Trophoblast cell (in vitro differentiated cells and primary cell): ENCODE data around the gene WDR74.
A peak's percentile ranks its signal among the peaks of the same experiment; 100 is the strongest.

Experiments
- DNase-seq, 2 donors: peaks; one replicate each; pipeline ENCODE4 v3.0.0-alpha.2; 2016
- H2AFZ ChIP-seq: 2 replicates; pipeline ENCODE4 v1.6.1; 2013; ENCODE audit warnings: low read length, moderate library complexity, mild to moderate bottlenecking; ENCODE audit not compliant: insufficient read depth, poor library complexity
- H2AK5ac ChIP-seq: 2 replicates; pipeline ENCODE4 v1.6.1; 2013; ENCODE audit warnings: mild to moderate bottlenecking, low read length
- H2BK120ac ChIP-seq: 2 replicates; pipeline ENCODE4 v1.6.1; 2013; ENCODE audit warnings: low read length, mild to moderate bottlenecking, moderate library complexity; ENCODE audit not compliant: insufficient read depth, poor library complexity
- H2BK12ac ChIP-seq: 2 replicates; pipeline ENCODE4 v1.6.1; 2013; ENCODE audit warnings: mild to moderate bottlenecking, low read length, moderate library complexity
- H2BK5ac ChIP-seq: 2 replicates; pipeline ENCODE4 v1.6.1; 2013; ENCODE audit warnings: low read length, low read depth, moderate library complexity, mild to moderate bottlenecking; ENCODE audit not compliant: poor library complexity
- H3K14ac ChIP-seq: 2 replicates; pipeline ENCODE4 v1.6.1; 2013; ENCODE audit warnings: mild to moderate bottlenecking, low read length
- H3K18ac ChIP-seq: 2 replicates; pipeline ENCODE4 v1.6.1; 2013; ENCODE audit warnings: mild to moderate bottlenecking, low read length
- H3K23ac ChIP-seq: 2 replicates; pipeline ENCODE4 v1.6.1; 2013; ENCODE audit warnings: low read length
- H3K27ac ChIP-seq: 2 replicates; pipeline ENCODE4 v1.5.1; 2013; ENCODE audit warnings: low read depth, mild to moderate bottlenecking, inconsistent platforms, low read length, moderate library complexity
- H3K27me3 ChIP-seq: 2 replicates; pipeline ENCODE4 v1.6.1; 2013; ENCODE audit warnings: inconsistent platforms, mild to moderate bottlenecking, low read length, moderate library complexity; ENCODE audit not compliant: insufficient read depth
- H3K36me3 ChIP-seq, 2 experiments: 1 replicate in 1 of 2; 2 replicates in 1 of 2; pipeline ENCODE4 v1.6.1; 2013; ENCODE audit warnings: low read length in 2 of 2, mild to moderate bottlenecking in 2 of 2, moderate library complexity in 1 of 2; ENCODE audit not compliant: insufficient read depth in 2 of 2, control insufficient read depth in 1 of 2
- H3K4ac ChIP-seq: 2 replicates; pipeline ENCODE4 v1.6.1; 2013; ENCODE audit warnings: low read depth, mild to moderate bottlenecking, low read length, moderate library complexity
- H3K4me1 ChIP-seq, 2 experiments: 1 replicate in 1 of 2; 2 replicates in 1 of 2; pipeline ENCODE4 v1.6.1; 2013; ENCODE audit warnings: low read length in 2 of 2, mild to moderate bottlenecking in 2 of 2, moderate library complexity in 1 of 2; ENCODE audit not compliant: insufficient read depth in 2 of 2, control insufficient read depth in 1 of 2
- H3K4me2 ChIP-seq: 2 replicates; pipeline ENCODE4 v1.6.1; 2013; ENCODE audit warnings: inconsistent platforms, mild to moderate bottlenecking, low read length, moderate library complexity
- H3K4me3 ChIP-seq: 2 replicates; pipeline ENCODE4 v1.5.1; 2013; ENCODE audit warnings: mild to moderate bottlenecking, low read depth, low read length, inconsistent platforms
- H3K79me1 ChIP-seq: one replicate; pipeline ENCODE4 v1.6.1; 2013; ENCODE audit warnings: low read length
- H3K79me2 ChIP-seq: 2 replicates; pipeline ENCODE4 v1.6.1; 2013; ENCODE audit warnings: low read length, mild to moderate bottlenecking; ENCODE audit not compliant: control insufficient read depth, insufficient read depth, poor library complexity
- H3K9ac ChIP-seq: 2 replicates; pipeline ENCODE4 v1.6.1; 2013; ENCODE audit warnings: mild to moderate bottlenecking, low read length
- H3K9me3 ChIP-seq: 2 replicates; pipeline ENCODE4 v1.6.1; 2013; ENCODE audit warnings: low read depth, mild to moderate bottlenecking, control low read depth, inconsistent platforms, low read length; ENCODE audit not compliant: insufficient read depth
- H4K12ac ChIP-seq: 2 replicates; pipeline ENCODE4 v1.6.1; 2013; ENCODE audit warnings: low read depth, mild to moderate bottlenecking, low read length, moderate library complexity
- H4K8ac ChIP-seq: 2 replicates; pipeline ENCODE4 v1.6.1; 2013; ENCODE audit warnings: low read depth, mild to moderate bottlenecking, low read length, moderate library complexity
- H4K91ac ChIP-seq: one replicate; pipeline ENCODE4 v1.6.1; 2013; ENCODE audit warnings: low read depth, mild to moderate bottlenecking, low read length, moderate library complexity
- WGBS: extraction: QIAGEN DNeasy Blood & Tissue Kit; methylation state at CpG from one replicate; pipeline ENCODE4 v1.1.7; 2013; ENCODE audit warnings: missing lambda C conversion rate; ENCODE audit not compliant: insufficient read length, insufficient coverage; ENCODE audit errors: extremely low coverage; 5-methylcytosine and 5-hydroxymethylcytosine counted together

Gene WDR74

GRCh38 chr11:62880803-62881578, 41.6 kb upstream of the WDR74 start, which contains the start of gene SLC3A2:
TSS of gene SLC3A2 (plus strand) at chr11:62880896. CDS start at chr11:62881024, 128 bp downstream.
- Histone ChIP-seq H3K14ac (peak within 1 kb of the TSS; percentile 96), H3K9me3 (peaks cover 3% of the 10 kb centered on the region), H3K79me2 (peaks cover 21% of the 10 kb centered on the region), H2AK5ac (peak within 1 kb of the TSS; percentile 69), H2BK120ac (peak within 1 kb of the TSS; percentile 99), H4K91ac (peak within 1 kb of the TSS; percentile 96), H3K27ac (peak within 1 kb of the TSS; percentile 94), H2BK12ac (peak within 1 kb of the TSS; percentile 28), H3K27me3 (no peaks in the 10 kb centered on the region), H3K4ac (peak within 1 kb of the TSS; percentile 99), H3K23ac (no peak within 1 kb of the TSS), H3K4me3 (peak within 1 kb of the TSS; percentile 99), H3K36me3 (peaks cover 33 to 38% of the 10 kb centered on the region in 2 experiments), H3K4me2 (peak within 1 kb of the TSS; percentile 69), H3K79me1 (peaks cover 21% of the 10 kb centered on the region), H2BK5ac (peak within 1 kb of the TSS; percentile 95), H3K4me1 (peaks cover 13 to 25% of the 10 kb centered on the region in 2 experiments), H4K12ac (peak within 1 kb of the TSS; percentile 65), H3K9ac (peak within 1 kb of the TSS; percentile 99), H2AFZ (peak within 1 kb of the TSS; percentile 35), H3K18ac (peak within 1 kb of the TSS; percentile 91), H4K8ac (peak within 1 kb of the TSS; percentile 92)
- DNase-seq, result peak; percentile 91 to 93
- WGBS, result no CpG with 5 or more reads among the region's 69 CpGs

GRCh38 chr11:62880231-62880802, 40.9 kb upstream of the WDR74 start:
- Histone ChIP-seq H3K79me2 (peaks cover 21% of the 10 kb centered on the region), H2BK5ac (peak overlapping the region; percentile 38), H3K23ac (no peak overlapping the region), H3K27ac (peak overlapping the region; percentile 48), H3K14ac (peak overlapping the region; percentile 5), H3K36me3 (peaks cover 30 to 31% of the 10 kb centered on the region in 2 experiments), H4K91ac (peak overlapping the region; percentile 55), H3K4ac (peak overlapping the region; percentile 23), H3K9ac (no peak overlapping the region), H3K79me1 (peaks cover 21% of the 10 kb centered on the region), H4K12ac (no peak overlapping the region), H3K27me3 (no peaks in the 10 kb centered on the region), H2BK12ac (no peak overlapping the region), H3K9me3 (peaks cover 3% of the 10 kb centered on the region), H3K4me3 (peak overlapping the region; percentile 27), H2AFZ (no peak overlapping the region), H3K18ac (peak overlapping the region; percentile 41), H2AK5ac (peak overlapping the region; percentile 27), H4K8ac (peak overlapping the region; percentile 47), H3K4me2 (peak overlapping the region; percentile 56), H2BK120ac (peak overlapping the region; percentile 44), H3K4me1 (peaks cover 13 to 28% of the 10 kb centered on the region in 2 experiments)
- DNase-seq, result peak in 1 of 2 donors; percentile 32
- no CpG with 5 or more reads among the region's 16 CpGs for WGBS

- Histone ChIP-seq H2BK5ac (no peak overlapping the region), H2BK120ac (no peak overlapping the region), H3K9ac (no peak overlapping the region), H2BK12ac (no peak overlapping the region), H2AFZ (no peak overlapping the region), H3K79me2 (peaks cover 21% of the 10 kb centered on the region), H3K27me3 (no peaks in the 10 kb centered on the region), H3K79me1 (peaks cover 21% of the 10 kb centered on the region), H2AK5ac (no peak overlapping the region), H3K4me2 (no peak overlapping the region), H3K4ac (peak overlapping the region; percentile 59), H3K18ac (no peak overlapping the region), H4K12ac (peak overlapping the region; percentile 59), H3K4me1 (peaks cover 13 to 26% of the 10 kb centered on the region in 2 experiments), H3K14ac (no peak overlapping the region), H4K91ac (peak overlapping the region; percentile 13), H3K23ac (no peak overlapping the region), H3K9me3 (peaks cover 3% of the 10 kb centered on the region), H3K4me3 (no peak overlapping the region), H4K8ac (peak overlapping the region; percentile 29), H3K27ac (no peak overlapping the region), H3K36me3 (peaks cover 23 to 25% of the 10 kb centered on the region in 2 experiments)
- no peak for DNase-seq
- WGBS, result no CpG with 5 or more reads among the region's 7 CpGs
These were observed 40.0 kb upstream of the WDR74 start for GRCh38 chr11:62879235-62879978.

- no peak overlapping the region for H2BK5ac ChIP-seq
- peaks cover 7 to 10% of the 10 kb centered on the region in 2 experiments for H3K4me1 ChIP-seq
- no peak overlapping the region for H3K9ac ChIP-seq
- H4K8ac ChIP-seq, result no peak overlapping the region
- no peak overlapping the region for H3K27ac ChIP-seq
- no peak overlapping the region for H3K23ac ChIP-seq
- peaks cover 9% of the 10 kb centered on the region for H3K79me2 ChIP-seq
- H2AK5ac ChIP-seq, result no peak overlapping the region
- no peaks in the 10 kb centered on the region for H3K27me3 ChIP-seq
- H3K4me3 ChIP-seq, result no peak overlapping the region
- H2AFZ ChIP-seq, result no peak overlapping the region
- H4K12ac ChIP-seq, result no peak overlapping the region
- peaks cover 3% of the 10 kb centered on the region for H3K9me3 ChIP-seq
- H3K14ac ChIP-seq, result no peak overlapping the region
- no peak overlapping the region for H3K4ac ChIP-seq
- H3K79me1 ChIP-seq, result peaks cover 7% of the 10 kb centered on the region
- peaks cover 8 to 18% of the 10 kb centered on the region in 2 experiments for H3K36me3 ChIP-seq
- H2BK12ac ChIP-seq, result no peak overlapping the region
- H4K91ac ChIP-seq, result no peak overlapping the region
- H3K4me2 ChIP-seq, result no peak overlapping the region
- DNase-seq, result peak in 1 of 2 donors; percentile 72
- no CpG with 5 or more reads among the region's 6 CpGs for WGBS
- H2BK120ac ChIP-seq, result no peak overlapping the region
- H3K18ac ChIP-seq, result no peak overlapping the region
These were observed 37.3 kb upstream of the WDR74 start for GRCh38 chr11:62876712-62877111.
